Colonic mucosa (tissue), 4 donors: ENCODE data around the gene EDARADD. TPM values are rescaled to one million over a fixed set of nuclear protein-coding genes. Genes with fewer than 3 reads are reported as not detected.
"Not testable (repeated sequence)": the region's sequence is repeated elsewhere in the genome, so short reads cannot be mapped to it uniquely, and the experiment has no call there.

ENCODE experiments used
- DNase-seq: peaks from one replicate; pipeline ENCODE4 v3.0.0-alpha.2; 2020
- H3K27ac ChIP-seq: fragments of 200-600 bp; one replicate; pipeline ENCODE4 v1.8.0; 2021
- H3K27me3 ChIP-seq: fragments of 200-600 bp; one replicate; pipeline ENCODE4 v1.8.0; 2021
- H3K36me3 ChIP-seq: fragments of 200-600 bp; one replicate; pipeline ENCODE4 v1.8.0; 2021
- H3K4me1 ChIP-seq: fragments of 200-600 bp; one replicate; pipeline ENCODE4 v1.8.0; 2021; ENCODE audit warnings: mild to moderate bottlenecking
- H3K4me3 ChIP-seq: fragments of 200-600 bp; one replicate; pipeline ENCODE4 v1.8.0; 2021
- H3K9ac ChIP-seq, 2 donors: one replicate each; pipeline ENCODE4 v1.7.0; 2013; ENCODE audit warnings: control low read depth in 2 of 2, low read depth in 2 of 2, low read length in 2 of 2
- H3K9me3 ChIP-seq: fragments of 200-600 bp; one replicate; pipeline ENCODE4 v1.8.0; 2021
- CTCF ChIP-seq: fragments of 200-600 bp; IDR thresholded peaks from one replicate; pipeline ENCODE4 v1.8.0; 2022; ENCODE audit warnings: antibody characterized with exemption, mild to moderate bottlenecking
- intact Hi-C: fragments of 100-400 bp; cut with DNase I; formaldehyde crosslinking; loops from one replicate; pipeline ENCODE4 v1.14.1; 2022
- total RNA-seq, 2 donors: library from RNA; stranded (reverse); fragmentation: NEBNext Ultra II Directional in 1 of 2; extraction: Animal tissue kit (Norgen Biotek cat#: 25700) in 1 of 2; gene quantifications; one replicate each; pipeline ENCODE4 v1.2.1, GENCODE V29; 2021
- donor health status: healthy.
- donor health status: DM: no; HTN: no; CAD: no.
- donor health status: DM: no; HTN: no; CAD: no.

EDARADD gene
- total RNA-seq, 2 donors from 2014 or later, result 0.17 to 0.27 TPM

GRCh38 chr1:236365999-236366570, 28.0 kb upstream of the EDARADD start:
- no peaks in the 10 kb centered on the region for H3K36me3 ChIP-seq
- no peak for DNase-seq
- H3K27me3 ChIP-seq, result no peaks in the 10 kb centered on the region
- H3K4me1 ChIP-seq, result no peaks in the 10 kb centered on the region
- H3K9ac ChIP-seq, result no peak overlapping the region
- H3K4me3 ChIP-seq, result no peak overlapping the region
- no peaks in the 10 kb centered on the region for H3K9me3 ChIP-seq
- no peak overlapping the region for H3K27ac ChIP-seq
- TF ChIP-seq CTCF, result no peak
- intact Hi-C loops, result no loop called here

GRCh38 chr1:236366681-236367080, 27.4 kb upstream of the EDARADD start:
- H3K27ac ChIP-seq, H3K27me3 ChIP-seq, H3K4me1 ChIP-seq, H3K36me3 ChIP-seq, H3K9ac ChIP-seq, DNase-seq, intact Hi-C loops, H3K9me3 ChIP-seq, H3K4me3 ChIP-seq: not testable (repeated sequence)

- Histone ChIP-seq H3K9ac (no peak overlapping the region), H3K4me1 (no peaks in the 10 kb centered on the region), H3K9me3 (no peaks in the 10 kb centered on the region), H3K27ac (no peak overlapping the region), H3K36me3 (no peaks in the 10 kb centered on the region), H3K4me3 (no peak overlapping the region), H3K27me3 (no peaks in the 10 kb centered on the region)
- DNase-seq, result no peak
- intact Hi-C loops, result no loop called here
- TF ChIP-seq CTCF, result no peak
Measured at GRCh38 chr1:236370420-236370819, 23.7 kb upstream of the EDARADD start.

- H3K9me3 ChIP-seq, result no peaks in the 10 kb centered on the region
- no peaks in the 10 kb centered on the region for H3K27me3 ChIP-seq
- intact Hi-C loops, result no loop called here
- DNase-seq, result no peak
- H3K27ac ChIP-seq, result no peak overlapping the region
- H3K4me3 ChIP-seq, result no peak overlapping the region
- TF ChIP-seq CTCF, result no peak
- no peak overlapping the region for H3K9ac ChIP-seq
- no peaks in the 10 kb centered on the region for H3K36me3 ChIP-seq
- H3K4me1 ChIP-seq, result no peaks in the 10 kb centered on the region
Measured at GRCh38 chr1:236371083-236371482, 23.0 kb upstream of the EDARADD start.

GRCh38 chr1:236377832-236378535, 16.1 kb upstream of the EDARADD start:
- H3K4me1 ChIP-seq, result no peaks in the 10 kb centered on the region
- DNase-seq, result no peak
- intact Hi-C loops, result no loop called here
- no peaks in the 10 kb centered on the region for H3K27me3 ChIP-seq
- no peak overlapping the region for H3K27ac ChIP-seq
- no peak for TF ChIP-seq CTCF
- no peak overlapping the region for H3K4me3 ChIP-seq
- no peak overlapping the region for H3K9ac ChIP-seq
- no peaks in the 10 kb centered on the region for H3K36me3 ChIP-seq
- no peaks in the 10 kb centered on the region for H3K9me3 ChIP-seq

- Histone ChIP-seq H3K9ac (no peak overlapping the region), H3K27ac (no peak overlapping the region), H3K36me3 (no peaks in the 10 kb centered on the region), H3K4me3 (no peak overlapping the region), H3K9me3 (no peaks in the 10 kb centered on the region), H3K27me3 (no peaks in the 10 kb centered on the region), H3K4me1 (no peaks in the 10 kb centered on the region)
- intact Hi-C loops, result no loop called here
- no peak for TF ChIP-seq CTCF
- DNase-seq, result no peak
Measured at GRCh38 chr1:236381565-236382158, 12.4 kb upstream of the EDARADD start.
